ENCODE measurements around the gene ATP6V0A1.

The ATP6V0A1 gene

DNA sequence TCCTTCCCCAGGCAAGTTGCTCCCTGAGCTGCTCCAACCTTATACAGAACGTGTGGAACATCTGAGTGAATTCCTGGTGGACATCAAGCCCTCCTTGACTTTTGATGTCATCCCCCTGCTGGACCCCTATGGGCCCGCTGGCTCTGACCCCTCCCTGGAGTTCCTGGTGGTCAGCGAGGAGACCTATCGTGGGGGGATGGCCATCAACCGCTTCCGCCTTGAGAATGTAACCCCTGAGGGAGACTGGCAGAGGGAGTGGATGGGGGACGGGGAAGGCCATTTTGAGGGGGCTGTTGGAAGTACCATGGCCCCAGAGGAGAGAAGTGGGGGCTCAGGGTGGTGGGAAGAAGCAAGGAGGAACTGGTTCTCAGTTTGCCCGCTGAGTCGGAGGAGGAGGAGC lies 105.3 kb downstream of the ATP6V0A1 start:
- no peak for DNase-seq

DNA sequence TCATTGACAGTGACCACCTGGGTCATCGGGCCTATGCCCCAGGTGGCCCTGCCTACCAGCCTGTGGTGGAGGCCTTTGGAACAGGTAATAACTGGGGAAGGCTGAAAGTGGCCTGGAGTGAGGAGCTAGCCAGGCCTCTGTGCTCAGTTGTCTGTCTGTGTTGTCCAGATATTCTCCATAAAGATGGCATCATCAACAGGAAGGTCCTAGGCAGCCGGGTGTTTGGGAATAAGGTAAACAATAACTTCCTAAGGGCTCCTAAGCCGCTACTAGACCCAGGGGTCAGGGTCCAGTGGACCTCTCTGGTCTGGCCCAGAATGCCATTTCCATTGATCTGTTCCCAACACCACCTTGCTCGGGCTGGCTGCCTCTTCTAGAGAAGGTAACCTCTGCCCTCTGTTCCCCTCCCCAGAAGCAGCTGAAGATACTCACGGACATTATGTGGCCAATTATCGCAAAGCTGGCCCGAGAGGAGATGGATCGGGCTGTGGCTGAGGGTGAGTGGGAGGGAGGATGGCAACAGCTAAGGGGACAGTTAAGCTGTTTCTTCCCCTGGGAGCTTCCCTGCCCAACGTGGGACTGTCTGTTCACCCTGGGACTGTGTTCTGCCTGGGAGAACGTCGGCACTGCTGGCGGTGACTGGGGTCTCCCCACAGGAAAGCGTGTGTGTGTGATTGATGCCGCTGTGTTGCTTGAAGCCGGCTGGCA lies 106.3 kb downstream of the ATP6V0A1 start:
- no peak for DNase-seq

DNA sequence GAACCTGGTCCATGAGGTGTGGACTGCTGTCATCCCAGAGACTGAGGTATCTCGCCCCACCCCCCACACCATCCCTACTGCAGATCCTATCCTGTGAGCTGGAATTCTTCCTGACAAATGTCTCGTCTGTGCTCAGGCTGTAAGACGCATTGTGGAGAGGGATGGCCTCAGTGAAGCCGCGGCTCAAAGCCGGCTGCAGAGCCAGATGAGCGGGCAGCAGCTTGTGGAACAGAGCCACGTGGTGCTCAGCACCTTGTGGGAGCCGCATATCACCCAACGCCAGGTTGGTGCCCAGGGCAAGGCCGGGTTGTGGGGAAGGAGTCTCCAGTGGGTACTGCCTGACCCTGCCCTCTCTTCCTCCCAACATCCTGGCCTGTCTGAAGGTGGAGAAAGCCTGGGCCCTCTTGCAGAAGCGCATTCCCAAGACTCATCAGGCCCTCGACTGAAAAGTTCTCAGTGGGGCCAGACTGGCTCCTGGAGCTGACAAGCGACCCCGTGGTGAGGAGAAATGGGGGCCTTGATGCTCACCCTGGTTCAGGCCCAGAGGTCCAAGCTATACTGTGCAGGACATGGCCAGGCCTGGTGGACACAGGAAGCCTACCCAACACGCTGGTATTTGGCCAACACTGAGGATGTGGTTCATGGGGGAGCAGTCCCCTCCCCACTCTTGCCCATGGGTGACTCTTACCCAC lies 107.0 kb downstream of the ATP6V0A1 start:
- no peak for DNase-seq

- no peak for DNase-seq
Measured at GRCh38 chr17:42566215-42566882, 107.7 kb downstream of the ATP6V0A1 start.

DNA sequence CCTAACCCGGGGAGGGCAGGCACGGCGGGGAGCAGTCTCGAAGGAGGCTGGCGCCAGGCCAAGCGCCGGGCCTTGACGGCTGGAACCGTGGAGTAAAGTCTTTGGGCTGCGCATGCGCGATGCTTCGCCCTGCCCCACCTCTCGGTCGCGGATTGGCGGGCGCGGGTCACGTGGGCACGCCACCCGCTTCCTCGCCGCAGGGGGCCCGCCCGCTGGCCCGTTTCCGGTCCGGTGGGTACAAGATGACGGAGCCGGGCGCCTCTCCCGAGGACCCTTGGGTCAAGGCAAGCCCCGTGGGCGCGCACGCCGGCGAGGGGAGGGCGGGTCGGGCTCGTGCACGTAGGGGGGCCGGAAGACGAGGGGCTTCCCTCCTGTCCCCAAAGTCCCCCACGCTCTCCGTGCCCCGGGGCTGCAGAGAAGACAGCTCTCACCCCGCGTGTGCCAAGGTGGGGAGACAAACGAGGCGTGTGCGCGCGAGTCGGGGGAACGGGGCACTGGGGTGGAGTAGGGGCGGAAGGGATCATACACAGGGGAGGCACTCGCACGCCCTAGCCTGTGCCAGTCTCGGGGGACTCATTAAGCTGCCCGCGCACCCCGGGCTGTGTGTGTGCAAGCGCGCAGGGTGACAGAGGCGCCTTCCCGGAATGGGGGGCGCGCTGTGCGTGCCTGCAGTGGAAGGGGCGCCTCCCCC lies 108.3 kb downstream of the ATP6V0A1 start, which contains the start of gene MLX:
TSS of gene MLX (plus strand) at position 218 of the 691 bp plus-strand sequence. CDS start at position 243, 25 bp downstream.
- peak; percentile 94 for DNase-seq

- DNase-seq: no peak
Measured at GRCh38 chr17:42568341-42569111, 109.8 kb downstream of the ATP6V0A1 start.

DNA sequence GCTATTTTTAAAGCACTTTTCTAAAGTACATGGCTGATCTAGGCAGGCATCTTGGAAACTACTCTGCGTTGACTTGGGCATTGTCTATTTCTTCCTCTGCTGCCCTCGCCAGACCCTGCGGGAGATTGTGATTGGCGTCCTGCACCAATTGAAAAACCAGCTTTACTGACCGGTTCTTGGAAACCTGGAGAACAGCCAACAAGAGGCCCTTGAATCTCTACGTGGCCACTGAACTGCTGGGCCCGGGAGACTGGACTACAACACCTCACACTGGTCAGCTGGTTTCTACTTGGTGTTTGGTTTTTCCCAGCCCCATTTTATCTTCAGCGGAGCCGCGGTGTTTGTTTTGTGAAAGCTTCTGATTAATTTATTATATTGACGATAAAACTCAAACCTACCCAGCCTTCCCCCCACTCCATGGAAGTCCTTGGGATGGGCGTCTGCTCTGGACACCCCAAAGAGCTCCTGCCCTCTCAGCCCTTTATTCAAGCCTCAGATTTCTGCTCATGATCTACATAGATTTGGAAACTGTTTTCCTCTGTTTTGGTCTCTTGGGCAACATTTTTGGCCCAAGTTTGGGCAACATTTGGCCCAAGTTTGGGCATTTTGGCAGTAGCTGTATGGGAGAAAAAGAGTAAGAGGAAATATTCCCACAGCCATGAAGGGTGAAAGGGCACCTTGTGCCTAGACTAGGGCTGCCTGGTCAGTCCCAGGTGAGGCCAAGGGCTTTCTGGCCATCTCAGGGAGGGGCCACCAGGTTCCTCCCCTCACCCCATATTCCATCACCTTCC lies 113.0 kb downstream of the ATP6V0A1 start:
- DNase-seq: no peak
